Gastrocnemius medialis (tissue), 4 donors: ENCODE data around the gene EGLN1. TPM values are rescaled to one million over a fixed set of nuclear protein-coding genes. Genes with fewer than 3 reads are reported as not detected.
A peak's percentile ranks its signal among the peaks of the same experiment; 100 is the strongest.

Source experiments
- ATAC-seq, 2 donors: fragments of 150-250 bp; one replicate each; pipeline ENCODE4 v1.9.1; 2016
- DNase-seq, 2 donors: peaks; one replicate each; pipeline ENCODE4 v3.0.0-alpha.2; 2019
- H3K27ac ChIP-seq, 4 donors: fragments of 200-600 bp; sonication (generic); 1 replicate in 1 of 4; 2 replicates in 3 of 4; pipeline ENCODE4 v1.5.1; 2016 to 2018; ENCODE audit warnings: mild to moderate bottlenecking in 2 of 4, moderate library complexity in 1 of 4
- H3K27me3 ChIP-seq, 3 donors: fragments of 200-600 bp; sonication (generic) in 2 of 3; 1 replicate in 1 of 3; 2 replicates in 2 of 3; pipeline versions ENCODE4 v1.5.1 to v1.6.0; 2016 to 2019; ENCODE audit warnings: mild to moderate bottlenecking in 1 of 3, moderate library complexity in 1 of 3
- H3K36me3 ChIP-seq, 2 donors: fragments of 200-600 bp; sonication (generic) in 1 of 2; one replicate each; pipeline ENCODE4 v1.5.1; 2017 to 2018
- H3K4me1 ChIP-seq, 2 donors: fragments of 200-600 bp; sonication (generic) in 1 of 2; one replicate each; pipeline ENCODE4 v1.5.1; 2016 to 2017; ENCODE audit warnings: mild to moderate bottlenecking in 2 of 2
- H3K4me3 ChIP-seq, 4 donors: fragments of 200-600 bp; sonication (generic) in 3 of 4; 1 replicate in 1 of 4; 2 replicates in 3 of 4; pipeline ENCODE4 v1.5.1; 2016 to 2019; ENCODE audit warnings: mild to moderate bottlenecking in 2 of 4
- H3K9me3 ChIP-seq, 3 donors: fragments of 200-600 bp; sonication (generic) in 2 of 3; 1 replicate in 1 of 3; 2 replicates in 2 of 3; pipeline ENCODE4 v1.5.1; 2016 to 2019
- CTCF ChIP-seq, 5 experiments: fragments of 450-650 bp in 3 of 5; fragments of 200-600 bp in 2 of 5; sonication (generic) in 2 of 5; IDR thresholded peaks in 4 of 5; conservative IDR thresholded peaks in 1 of 5; 1 replicate in 4 of 5; 2 replicates in 1 of 5; pipeline ENCODE4 v1.5.1; 2016 to 2019; ENCODE audit warnings: antibody characterized with exemption in 5 of 5, mild to moderate bottlenecking in 3 of 5, moderate library complexity in 3 of 5
- POLR2A ChIP-seq, 2 donors: fragments of 450-650 bp; IDR thresholded peaks; one replicate each; pipeline ENCODE4 v1.6.1; 2017; ENCODE audit warnings: antibody characterized with exemption in 2 of 2, mild to moderate bottlenecking in 2 of 2, moderate library complexity in 2 of 2
- in situ Hi-C, 4 donors: fragments of 200-750 bp; cut with MboI; loops; one replicate each; pipeline versions ENCODE4 v1.15.0 to v1.8.0; 2017; ENCODE audit warnings: low sequenced_read_pairs in 4 of 4
- intact Hi-C: fragments of 100-400 bp; cut with DNase I; formaldehyde crosslinking; loops from one replicate; pipeline ENCODE4 v1.15.1; 2023; ENCODE audit warnings: low total_unique reads
- total RNA-seq, 4 donors: library from RNA; depleted of rRNA; stranded (reverse); fragments of >200 nt; gene quantifications; one replicate each; pipeline versions ENCODE4 v1.1.0 to v1.2.3, GENCODE V29; 2016

The EGLN1 gene
- total RNA-seq, 4 donors from 2014 or later: 500 to 862 (median 706) TPM

GRCh38 chr1:231387770-231388669 is 34.1 kb downstream of the EGLN1 start:
- H3K4me3 ChIP-seq: no peak overlapping the region
- ATAC-seq: no peak
- TF ChIP-seq POLR2A (IDR thresholded peaks at IDR 0.05): no peak
- no peak for TF ChIP-seq CTCF (IDR thresholded peaks at IDR 0.05 in 4 of 5, conservative IDR thresholded peaks at IDR 0.05 in 1 of 5)
- in situ Hi-C loops (no loop called here), intact Hi-C loops (no loop called here)
- H3K4me1 ChIP-seq: peaks cover 69 to 73% of the 10 kb centered on the region in 2 donors
- no peak for DNase-seq
- no peaks in the 10 kb centered on the region for H3K36me3 ChIP-seq
- H3K9me3 ChIP-seq: no peaks in the 10 kb centered on the region
- peak overlapping the region; percentile 35 to 89 (median 89) for H3K27ac ChIP-seq
- no peaks in the 10 kb centered on the region for H3K27me3 ChIP-seq

GRCh38 chr1:231386466-231386865 is 35.6 kb downstream of the EGLN1 start:
- Histone ChIP-seq H3K4me3 (peak overlapping the region in 1 of 4 donors; percentile 50), H3K27me3 (no peaks in the 10 kb centered on the region), H3K27ac (peak overlapping the region; percentile 82 to 89 (median 89)), H3K9me3 (no peaks in the 10 kb centered on the region), H3K36me3 (no peaks in the 10 kb centered on the region), H3K4me1 (peaks cover 77 to 89% of the 10 kb centered on the region in 2 donors)
- ATAC-seq: no peak
- DNase-seq: no peak
- in situ Hi-C loops: no loop called here
- TF ChIP-seq CTCF (IDR thresholded peaks at IDR 0.05 in 4 of 5, conservative IDR thresholded peaks at IDR 0.05 in 1 of 5) (no peak), POLR2A (IDR thresholded peaks at IDR 0.05) (no peak)
- intact Hi-C loops: no loop called here

- intact Hi-C loops: no loop called here
- Histone ChIP-seq H3K36me3 (no peaks in the 10 kb centered on the region), H3K9me3 (no peaks in the 10 kb centered on the region), H3K27me3 (no peaks in the 10 kb centered on the region), H3K4me1 (peaks cover 84 to 94% of the 10 kb centered on the region in 2 donors), H3K4me3 (peak overlapping the region in 2 of 4 donors; percentile 13 to 50), H3K27ac (peak overlapping the region; percentile 82 to 89 (median 89))
- DNase-seq (no peak), ATAC-seq (no peak)
- TF ChIP-seq POLR2A (IDR thresholded peaks at IDR 0.05) (no peak), CTCF (IDR thresholded peaks at IDR 0.05 in 4 of 5, conservative IDR thresholded peaks at IDR 0.05 in 1 of 5) (no peak)
- in situ Hi-C loops: no loop called here
Observed at GRCh38 chr1:231385416-231385748, 36.7 kb downstream of the EGLN1 start.

- DNase-seq (no peak), ATAC-seq (peak in 1 of 2 donors; percentile 13)
- intact Hi-C loops: no loop called here
- Histone ChIP-seq H3K27me3 (no peaks in the 10 kb centered on the region), H3K36me3 (no peaks in the 10 kb centered on the region), H3K4me3 (peak overlapping the region in 3 of 4 donors; percentile 19 to 50 (median 33)), H3K27ac (peak overlapping the region; percentile 82 to 89 (median 89)), H3K4me1 (peaks cover 86 to 94% of the 10 kb centered on the region in 2 donors), H3K9me3 (no peaks in the 10 kb centered on the region)
- TF ChIP-seq CTCF (IDR thresholded peaks at IDR 0.05 in 4 of 5, conservative IDR thresholded peaks at IDR 0.05 in 1 of 5): no peak
- TF ChIP-seq POLR2A (IDR thresholded peaks at IDR 0.05): no peak
- in situ Hi-C loops: no loop called here
Observed at GRCh38 chr1:231384696-231385415, 37.2 kb downstream of the EGLN1 start.
